Stimulated activated CD8-positive, alpha-beta memory T cell treated with anti-CD3 and anti-CD28 coated beads, Interleukin-2, amount 100 ng/mL, for 1 hour (primary cell): Measurements from ENCODE around the gene NUDC.
A peak's percentile ranks its signal among the peaks of the same experiment; 100 is the strongest.
"Not testable (repeated sequence)": the region's sequence is repeated elsewhere in the genome, so short reads cannot be mapped to it uniquely, and the experiment has no call there.

Experiments
- DNase-seq, 2 donors: peaks; one replicate each; pipeline ENCODE4 v3.0.0-alpha.2; 2020; ENCODE audit warnings: low read depth in 2 of 2

The NUDC gene

GRCh38 chr1:26921540-26922430 is at the start of gene NUDC:
Gene NUDC (plus strand): TSS chr1:26921743. CDS start chr1:26921849, 106 bp downstream.
- peak; percentile 90 to 91 for DNase-seq

GRCh38 chr1:26873097-26873496 is 48.4 kb upstream of the NUDC start:
- DNase-seq, result not testable (repeated sequence)

GRCh38 chr1:26874896-26875295 is 46.6 kb upstream of the NUDC start:
- no peak for DNase-seq

GRCh38 chr1:26877326-26877725 is 44.2 kb upstream of the NUDC start:
- no peak for DNase-seq

- no peak for DNase-seq
These were observed 41.8 kb upstream of the NUDC start for GRCh38 chr1:26879793-26880192.

GRCh38 chr1:26881611-26882010 is 39.9 kb upstream of the NUDC start:
- DNase-seq, result not testable (repeated sequence)

- DNase-seq, result no peak
These were observed 38.7 kb upstream of the NUDC start for GRCh38 chr1:26882696-26883463.

GRCh38 chr1:26887125-26887524 is 34.4 kb upstream of the NUDC start:
- DNase-seq, result no peak

GRCh38 chr1:26888231-26888630 is 33.3 kb upstream of the NUDC start:
- no peak for DNase-seq

- DNase-seq, result peak; percentile 58 to 59
These were observed 31.7 kb upstream of the NUDC start, which contains the start of gene GPN2 for GRCh38 chr1:26889551-26890466. Gene GPN2 (minus strand): TSS chr1:26890283. CDS start chr1:26890096, 187 bp downstream.

- DNase-seq, result no peak
These were observed 31.1 kb upstream of the NUDC start for GRCh38 chr1:26890467-26890796.

GRCh38 chr1:26894263-26894662 is 27.3 kb upstream of the NUDC start:
- no peak for DNase-seq

- DNase-seq, result no peak
These were observed 24.2 kb upstream of the NUDC start for GRCh38 chr1:26897351-26897750.

- DNase-seq, result peak; percentile 70 to 77
These were observed 21.3 kb upstream of the NUDC start, which contains the start of gene GPATCH3 for GRCh38 chr1:26900001-26900814. Gene GPATCH3 (minus strand): TSS chr1:26900467. CDS start chr1:26900442, 25 bp downstream.

GRCh38 chr1:26900815-26901511 is 20.6 kb upstream of the NUDC start:
- DNase-seq, result no peak

GRCh38 chr1:26907071-26907917 is 14.2 kb upstream of the NUDC start:
- no peak for DNase-seq

- DNase-seq, result no peak
These were observed 11.6 kb upstream of the NUDC start for GRCh38 chr1:26909951-26910342.

GRCh38 chr1:26910343-26911160 is 11.0 kb upstream of the NUDC start:
- DNase-seq, result no peak
